OCI-LY3 (cell line): ENCODE measurements around the gene SLC45A2.

Experiments
- H2AFZ ChIP-seq: fragments of 200-600, 300-600 bp; shearing (Covaris generic); 2 replicates; pipeline ENCODE4 v1.6.0; 2014; ENCODE audit warnings: antibody characterized with exemption, low read depth, low read length
- H3K27ac ChIP-seq: fragments of 200-600, 300-600 bp; sonication (generic); 2 replicates; pipeline ENCODE4 v1.5.1; 2014; ENCODE audit warnings: mild to moderate bottlenecking, low read length, moderate library complexity, mixed read lengths
- H3K27me3 ChIP-seq: fragments of 200-600, 300-600 bp; sonication (generic); 2 replicates; pipeline ENCODE4 v1.6.1; 2014; ENCODE audit warnings: low read depth, low read length, mixed read lengths
- H3K36me3 ChIP-seq: fragments of 200-600, 300-600 bp; sonication (generic); replicated peaks from 2 replicates; pipeline ENCODE3; 2014; ENCODE audit warnings: low read depth, low read length, mixed read lengths
- H3K4me1 ChIP-seq: fragments of 300-600, 200-600 bp; sonication (generic); 2 replicates; pipeline ENCODE4 v1.6.1; 2014; ENCODE audit warnings: low read length, mixed read lengths
- H3K4me2 ChIP-seq: fragments of 200-600, 300-600 bp; sonication (generic); 2 replicates; pipeline ENCODE4 v1.6.1; 2014; ENCODE audit warnings: low read length, mixed read lengths
- H3K4me3 ChIP-seq: fragments of 300-600, 200-600 bp; sonication (generic); 2 replicates; pipeline ENCODE4 v1.5.1; 2014; ENCODE audit warnings: antibody characterized with exemption, mild to moderate bottlenecking, low read length, moderate library complexity
- H3K79me2 ChIP-seq: fragments of 300-600, 200-600 bp; shearing (Covaris generic); 2 replicates; pipeline ENCODE4 v1.6.1; 2014; ENCODE audit warnings: mild to moderate bottlenecking, low read length, mixed read lengths
- H3K9ac ChIP-seq: fragments of 300-600, 200-600 bp; shearing (Covaris generic); 2 replicates; pipeline ENCODE4 v1.6.0; 2014; ENCODE audit warnings: mild to moderate bottlenecking, low read length, moderate library complexity
- H3K9me3 ChIP-seq: fragments of 200-600, 300-600 bp; shearing (Covaris generic); 2 replicates; pipeline ENCODE4 v1.6.1; 2014; ENCODE audit warnings: low read length, mixed read lengths; ENCODE audit not compliant: insufficient read depth
- H4K20me1 ChIP-seq: fragments of 200-600, 300-600 bp; sonication (generic); 2 replicates; pipeline ENCODE4 v1.6.1; 2016; ENCODE audit warnings: low read length, mixed read lengths; ENCODE audit not compliant: insufficient read depth
- CTCF ChIP-seq: fragments of 200-600, 300-600 bp; sonication (generic); IDR thresholded peaks from 2 replicates; pipeline ENCODE4 v1.5.1; 2014; ENCODE audit warnings: antibody characterized with exemption, low read length, low read depth
- EZH2phosphoT487 ChIP-seq: fragments of 200-600 bp; shearing (Covaris generic); IDR thresholded peaks from 2 replicates; pipeline ENCODE4 v1.6.1; 2018; ENCODE audit warnings: antibody characterized with exemption, mixed run types, low read depth

The SLC45A2 gene

DNA sequence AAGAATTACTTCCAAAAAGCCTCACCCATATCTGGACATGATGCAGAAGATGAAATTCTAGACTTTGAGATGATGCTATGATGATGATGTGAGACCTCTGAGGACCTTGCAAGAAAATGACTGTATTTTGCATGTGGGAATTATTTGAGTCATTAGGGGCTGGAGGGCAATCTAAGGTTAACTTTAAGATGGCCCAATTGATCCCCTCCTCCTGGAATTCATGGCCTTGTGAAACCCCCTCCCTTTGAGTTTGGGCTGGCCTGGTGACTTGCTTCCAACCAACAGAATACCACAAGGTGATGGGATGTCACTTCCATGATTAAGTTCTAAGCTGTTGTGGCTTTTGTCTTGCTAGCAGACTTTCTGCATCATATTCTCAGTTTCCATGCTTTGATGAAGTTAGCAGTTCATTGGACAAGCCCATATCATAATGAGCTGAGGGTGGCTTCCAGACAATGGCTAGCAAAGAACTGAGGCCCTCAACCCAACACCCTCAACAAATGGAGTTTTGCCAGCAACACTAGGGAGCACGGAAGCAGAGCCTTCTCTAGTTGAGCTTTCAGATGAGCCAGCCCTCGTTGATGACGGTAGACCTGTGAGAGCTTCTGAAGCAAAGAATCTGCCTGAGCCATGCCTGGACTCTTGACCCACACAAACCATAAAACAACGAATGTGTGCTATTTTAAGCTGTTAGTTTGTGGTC, 30.8 kb upstream of the SLC45A2 start:
- Histone ChIP-seq H3K4me2 (no peak overlapping the region), H3K9ac (no peak overlapping the region), H3K79me2 (no peaks in the 10 kb centered on the region), H2AFZ (no peak overlapping the region), H3K9me3 (no peaks in the 10 kb centered on the region), H3K27ac (no peak overlapping the region), H3K4me1 (no peaks in the 10 kb centered on the region), H3K4me3 (no peak overlapping the region), H3K27me3 (no peaks in the 10 kb centered on the region), H4K20me1 (no peaks in the 10 kb centered on the region), H3K36me3 (no peaks in the 10 kb centered on the region)
- no peak for TF ChIP-seq CTCF
- TF ChIP-seq EZH2phosphoT487 = no peak

- Histone ChIP-seq H3K27ac (no peak overlapping the region), H3K9ac (no peak overlapping the region), H3K79me2 (no peaks in the 10 kb centered on the region), H3K36me3 (no peaks in the 10 kb centered on the region), H3K4me2 (no peak overlapping the region), H3K9me3 (no peaks in the 10 kb centered on the region), H3K27me3 (no peaks in the 10 kb centered on the region), H2AFZ (no peak overlapping the region), H3K4me1 (no peaks in the 10 kb centered on the region), H3K4me3 (no peak overlapping the region), H4K20me1 (no peaks in the 10 kb centered on the region)
- no peak for TF ChIP-seq CTCF
- TF ChIP-seq EZH2phosphoT487 = no peak
Measured at GRCh38 chr5:34014626-34015025, 30.1 kb upstream of the SLC45A2 start.

GRCh38 chr5:34013547-34013946, 29.1 kb upstream of the SLC45A2 start:
- no peaks in the 10 kb centered on the region for H3K9me3 ChIP-seq
- no peaks in the 10 kb centered on the region for H4K20me1 ChIP-seq
- TF ChIP-seq EZH2phosphoT487 (no peak), CTCF (no peak)
- no peaks in the 10 kb centered on the region for H3K27me3 ChIP-seq
- no peaks in the 10 kb centered on the region for H3K79me2 ChIP-seq
- H2AFZ ChIP-seq = no peak overlapping the region
- H3K36me3 ChIP-seq = no peaks in the 10 kb centered on the region
- H3K4me2 ChIP-seq = no peak overlapping the region
- peaks cover 5% of the 10 kb centered on the region; the same call in 1 of the 2 replicates for H3K4me1 ChIP-seq
- no peak overlapping the region for H3K9ac ChIP-seq
- no peak overlapping the region for H3K27ac ChIP-seq
- no peak overlapping the region for H3K4me3 ChIP-seq

DNA sequence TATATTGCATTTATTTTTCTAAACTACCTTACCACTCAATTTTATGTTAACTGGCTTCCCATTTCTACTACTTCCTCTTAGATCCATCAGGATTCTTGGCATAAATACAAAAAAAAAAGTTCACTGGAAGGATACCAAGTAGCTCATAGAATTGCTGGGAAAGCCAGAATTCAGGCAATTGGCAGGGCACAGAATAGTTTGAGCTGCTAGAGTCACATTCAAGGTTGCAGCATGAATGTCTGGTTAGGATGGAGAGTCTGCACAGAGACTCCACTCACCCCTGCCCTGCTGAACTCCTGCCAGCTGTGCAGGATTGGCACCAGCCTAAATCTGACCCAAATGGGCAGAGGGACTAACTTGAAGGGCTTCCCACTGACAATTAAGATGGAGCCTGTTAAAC, 28.3 kb upstream of the SLC45A2 start:
- no peak for TF ChIP-seq CTCF
- TF ChIP-seq EZH2phosphoT487 = no peak
- H3K4me1 ChIP-seq = peaks cover 6% of the 10 kb centered on the region; the same call in 1 of the 2 replicates

More for the DNA sequence above, 28.3 kb upstream of the SLC45A2 start:
- Histone ChIP-seq H4K20me1 (no peaks in the 10 kb centered on the region), H3K27ac (no peak overlapping the region), H3K36me3 (no peaks in the 10 kb centered on the region), H3K79me2 (no peaks in the 10 kb centered on the region), H3K9me3 (no peaks in the 10 kb centered on the region), H3K9ac (no peak overlapping the region), H2AFZ (no peak overlapping the region), H3K4me2 (no peak overlapping the region), H3K27me3 (no peaks in the 10 kb centered on the region), H3K4me3 (no peak overlapping the region)
